Natural killer cell treated with Interleukin-12 subunit alpha and Interleukin-12 subunit beta and Interleukin-15 and Interleukin-18, amount 100 ng/mL, for 72 hours (primary cell): ENCODE results near the gene RASA3. TPM values are rescaled to one million over a fixed set of nuclear protein-coding genes. Genes with fewer than 3 reads are reported as not detected.
A peak's percentile ranks its signal among the peaks of the same experiment; 100 is the strongest.
"Not testable (repeated sequence)": the region's sequence is repeated elsewhere in the genome, so short reads cannot be mapped to it uniquely, and the experiment has no call there.

ENCODE experiments used
- ATAC-seq, 2 donors: fragments of 150-1000 bp; cut with Tn5 transposase in 1 of 2; sonication (Bioruptor Pico), chemical (Tn5 transposase) in 1 of 2; 2 replicates each; pipeline ENCODE4 v1.10.0; 2021
- DNase-seq: peaks from one replicate; pipeline ENCODE4 v3.0.0; 2022; ENCODE audit warnings: low spot score
- H3K27ac Mint-ChIP-seq, 2 donors: 1 replicate in 1 of 2; 2 replicates in 1 of 2; pipeline ENCODE4 v1.8.0; 2022; ENCODE audit warnings: mixed read lengths in 2 of 2, mild to moderate bottlenecking in 1 of 2, moderate library complexity in 1 of 2
- H3K27me3 Mint-ChIP-seq, 2 donors: 1 replicate in 1 of 2; 2 replicates in 1 of 2; pipeline ENCODE4 v1.8.0; 2022; ENCODE audit warnings: mixed read lengths in 2 of 2
- H3K36me3 Mint-ChIP-seq: one replicate; pipeline ENCODE4 v1.8.0; 2022; ENCODE audit warnings: mixed read lengths
- H3K4me1 Mint-ChIP-seq, 2 donors: 1 replicate in 1 of 2; 2 replicates in 1 of 2; pipeline ENCODE4 v1.8.0; 2022; ENCODE audit warnings: low read depth in 2 of 2, mixed read lengths in 2 of 2, mild to moderate bottlenecking in 1 of 2
- H3K4me3 Mint-ChIP-seq: one replicate; pipeline ENCODE4 v1.8.0; 2022; ENCODE audit warnings: mixed read lengths
- H3K9me3 Mint-ChIP-seq: 2 replicates; pipeline ENCODE4 v1.8.0; 2022; ENCODE audit warnings: mixed read lengths
- total RNA-seq, 2 donors: library from RNA; stranded (reverse); gene quantifications; one replicate each; pipeline ENCODE4 v1.2.3, GENCODE V29; 2022

The RASA3 gene
- total RNA-seq, 2 donors from 2014 or later: 6.9 to 11.7 TPM

DNA sequence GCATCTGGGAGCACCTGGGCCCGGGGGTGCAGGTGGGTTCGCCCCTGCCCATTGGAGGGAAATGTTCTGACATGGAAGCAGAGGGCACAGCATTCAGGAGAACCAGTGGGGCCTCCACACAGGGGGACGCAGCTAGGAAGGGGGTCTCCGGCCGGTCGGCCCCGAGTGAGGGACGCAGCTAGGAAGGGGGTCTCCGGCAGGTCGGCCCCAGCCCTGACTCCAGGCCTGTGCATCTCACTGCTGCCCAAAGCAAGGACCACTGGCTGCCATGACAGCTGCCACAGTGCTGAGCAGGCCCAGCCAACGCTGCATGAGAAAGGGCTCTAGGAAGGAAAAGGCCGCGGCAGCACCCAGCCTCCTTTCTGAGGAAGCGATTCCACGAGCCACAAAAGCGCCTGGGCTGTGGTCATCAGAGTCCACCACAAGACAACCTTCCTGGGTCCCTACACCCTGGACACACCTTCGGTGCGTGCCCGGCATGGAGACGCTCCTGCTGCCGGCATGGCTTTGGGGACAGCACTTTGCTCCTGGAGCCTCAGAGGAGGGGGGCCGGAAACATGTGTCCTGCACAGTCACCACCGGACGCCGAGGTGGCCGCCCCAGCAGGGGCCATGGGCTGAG lies 9.7 kb downstream of the RASA3 start:
- H3K4me3 Mint-ChIP-seq: peak overlapping the region; percentile 58
- ATAC-seq (no peak), DNase-seq (no peak)
- H3K36me3 Mint-ChIP-seq: peaks cover 6% of the 10 kb centered on the region
- H3K9me3 Mint-ChIP-seq: no peaks in the 10 kb centered on the region
- peak overlapping the region; percentile 65 to 75 for H3K27ac Mint-ChIP-seq
- no peaks in the 10 kb centered on the region for H3K27me3 Mint-ChIP-seq
- peaks cover 55 to 57% of the 10 kb centered on the region in 2 donors for H3K4me1 Mint-ChIP-seq

DNA sequence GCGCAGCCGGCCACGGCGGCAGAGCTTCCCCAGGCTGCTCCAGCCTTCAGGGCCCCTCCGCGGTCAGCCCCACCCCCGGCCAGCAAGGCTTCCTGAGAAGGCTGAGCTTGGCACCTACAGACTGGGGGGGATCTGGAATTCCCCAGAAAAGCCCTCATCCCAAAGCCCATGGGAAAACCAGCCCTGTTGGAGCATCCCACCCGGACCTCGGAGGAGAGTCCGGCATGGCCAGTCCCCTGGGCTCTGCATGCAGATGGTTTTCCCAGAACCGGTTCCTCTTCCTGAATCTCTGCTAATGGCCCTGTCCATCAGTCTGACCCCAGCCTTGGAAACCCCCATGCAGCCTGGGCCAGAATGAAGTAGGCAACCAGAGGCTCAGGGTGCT lies 10.3 kb downstream of the RASA3 start:
- Mint-ChIP-seq H3K27me3 (no peaks in the 10 kb centered on the region), H3K4me3 (no peak overlapping the region)

DNA sequence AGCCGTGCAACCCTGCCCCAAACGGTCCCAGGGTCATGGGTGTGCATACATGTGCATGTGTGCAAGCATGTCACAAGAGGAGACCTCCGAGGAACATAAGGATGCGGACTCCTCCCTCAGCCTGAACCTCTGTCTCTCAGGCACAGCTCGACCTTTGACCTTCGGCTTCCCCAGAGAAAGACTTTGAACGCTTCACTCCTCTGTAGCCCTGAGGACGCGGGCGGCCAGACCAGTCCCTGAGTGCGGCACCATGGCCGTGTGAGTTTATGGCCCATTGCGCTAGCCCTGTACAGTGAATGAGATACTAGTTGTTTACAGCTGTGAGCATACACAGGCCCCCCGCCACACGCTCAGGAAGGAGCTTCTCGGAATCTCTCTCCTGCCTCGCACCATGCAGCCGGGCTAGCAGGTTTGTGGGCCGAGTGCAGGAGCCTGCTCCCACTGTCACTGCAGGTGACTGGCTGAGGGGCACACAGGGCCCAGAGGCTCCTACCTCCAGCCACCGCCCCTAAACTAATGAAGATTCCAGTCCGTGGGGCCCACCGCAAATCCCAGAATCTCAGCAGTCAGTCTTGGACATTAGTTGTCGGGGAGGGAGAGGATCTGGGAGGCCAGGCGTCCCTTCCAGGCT lies 10.8 kb downstream of the RASA3 start:
- Mint-ChIP-seq H3K27ac (peak overlapping the region; percentile 95 to 97), H3K27me3 (no peaks in the 10 kb centered on the region), H3K4me1 (peaks cover 44 to 46% of the 10 kb centered on the region in 2 donors), H3K36me3 (peaks cover 6% of the 10 kb centered on the region), H3K9me3 (no peaks in the 10 kb centered on the region), H3K4me3 (no peak overlapping the region)
- DNase-seq (no peak), ATAC-seq (no peak)

More for the DNA sequence above, 10.3 kb downstream of the RASA3 start:
- Mint-ChIP-seq H3K27ac (no peak overlapping the region), H3K4me1 (peaks cover 49 to 51% of the 10 kb centered on the region in 2 donors), H3K36me3 (peaks cover 6% of the 10 kb centered on the region), H3K9me3 (no peaks in the 10 kb centered on the region)
- no peak for DNase-seq
- no peak for ATAC-seq

DNA sequence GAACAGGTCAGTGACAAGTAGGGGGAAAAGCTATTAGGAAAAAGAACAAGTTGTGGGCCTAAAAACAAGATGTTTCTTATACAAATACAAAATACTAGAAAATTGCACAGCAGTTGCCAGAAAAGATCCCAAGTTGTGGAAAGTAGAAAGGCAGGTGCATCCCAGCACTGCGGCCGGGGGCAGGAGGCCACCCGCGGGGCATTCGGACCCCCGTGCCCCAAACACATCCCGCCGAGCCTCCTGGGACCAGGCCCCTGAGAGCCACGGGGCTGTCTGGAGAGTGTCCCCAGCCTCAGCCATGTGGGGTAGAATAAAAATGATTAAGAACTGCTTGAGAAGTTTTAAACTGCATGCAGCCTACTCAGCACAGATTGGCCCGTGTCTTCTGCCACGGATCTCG lies 11.4 kb downstream of the RASA3 start:
- Mint-ChIP-seq H3K36me3 (peaks cover 6% of the 10 kb centered on the region), H3K4me1 (peaks cover 38 to 41% of the 10 kb centered on the region in 2 donors)

DNA sequence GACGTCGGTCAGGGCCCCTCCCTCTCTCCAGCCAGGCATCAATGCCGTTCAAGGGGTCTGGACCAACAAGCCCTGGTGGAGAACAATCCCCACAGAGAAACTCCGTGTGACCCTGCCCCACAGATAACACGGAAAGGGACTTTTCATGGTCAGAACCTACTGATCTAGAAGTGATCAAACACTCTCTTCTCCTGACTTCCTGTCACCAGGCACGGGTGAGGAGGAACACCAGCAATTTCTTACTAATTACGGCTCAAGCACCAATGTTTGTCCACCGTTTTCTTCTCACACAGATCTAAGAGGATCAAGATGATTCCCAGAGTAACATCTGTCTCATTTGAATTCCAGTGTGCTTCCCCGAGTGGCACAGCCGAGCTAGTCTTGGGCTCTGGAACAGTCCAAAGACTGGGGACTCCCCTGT lies 11.8 kb downstream of the RASA3 start:
- DNase-seq (no peak), ATAC-seq (no peak)
- H3K27me3 Mint-ChIP-seq: no peaks in the 10 kb centered on the region
- peak overlapping the region; percentile 95 to 97 for H3K27ac Mint-ChIP-seq
- H3K4me1 Mint-ChIP-seq: peaks cover 41 to 43% of the 10 kb centered on the region in 2 donors
- H3K36me3 Mint-ChIP-seq: peaks cover 6% of the 10 kb centered on the region
- H3K9me3 Mint-ChIP-seq: no peaks in the 10 kb centered on the region
- peak overlapping the region; percentile 83 for H3K4me3 Mint-ChIP-seq

More for the DNA sequence above, 11.4 kb downstream of the RASA3 start:
- Mint-ChIP-seq H3K27ac (peak overlapping the region; percentile 95 to 97), H3K27me3 (no peaks in the 10 kb centered on the region), H3K4me3 (peak overlapping the region; percentile 83), H3K9me3 (no peaks in the 10 kb centered on the region)
- ATAC-seq: no peak
- no peak for DNase-seq

DNA sequence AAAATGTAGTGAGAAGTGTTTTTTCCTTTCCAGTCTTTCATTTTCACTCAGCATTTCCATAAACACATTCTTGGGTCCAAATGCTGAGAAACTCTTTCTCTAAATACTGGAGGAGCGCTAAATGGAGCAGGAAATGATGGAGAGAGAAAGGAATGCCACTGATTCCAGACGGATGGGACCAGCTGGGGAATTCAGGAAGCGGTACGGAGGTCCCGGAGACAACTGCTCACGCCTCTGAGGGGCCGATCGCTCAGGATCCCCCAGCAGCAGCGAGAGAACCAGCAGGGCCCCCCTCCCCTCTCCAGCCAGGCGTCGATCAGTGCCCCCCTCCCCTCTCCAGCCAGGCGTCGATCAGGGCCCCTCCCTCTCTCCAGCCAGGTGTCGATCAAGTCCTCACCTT lies 13.2 kb downstream of the RASA3 start:
- H3K4me1 Mint-ChIP-seq: peaks cover 40 to 44% of the 10 kb centered on the region in 2 donors
- ATAC-seq (no peak), DNase-seq (no peak)
- peak overlapping the region; percentile 72 for H3K4me3 Mint-ChIP-seq
- no peaks in the 10 kb centered on the region for H3K36me3 Mint-ChIP-seq
- H3K9me3 Mint-ChIP-seq: no peaks in the 10 kb centered on the region
- H3K27ac Mint-ChIP-seq: peak overlapping the region; percentile 43 to 88
- H3K27me3 Mint-ChIP-seq: no peaks in the 10 kb centered on the region

DNA sequence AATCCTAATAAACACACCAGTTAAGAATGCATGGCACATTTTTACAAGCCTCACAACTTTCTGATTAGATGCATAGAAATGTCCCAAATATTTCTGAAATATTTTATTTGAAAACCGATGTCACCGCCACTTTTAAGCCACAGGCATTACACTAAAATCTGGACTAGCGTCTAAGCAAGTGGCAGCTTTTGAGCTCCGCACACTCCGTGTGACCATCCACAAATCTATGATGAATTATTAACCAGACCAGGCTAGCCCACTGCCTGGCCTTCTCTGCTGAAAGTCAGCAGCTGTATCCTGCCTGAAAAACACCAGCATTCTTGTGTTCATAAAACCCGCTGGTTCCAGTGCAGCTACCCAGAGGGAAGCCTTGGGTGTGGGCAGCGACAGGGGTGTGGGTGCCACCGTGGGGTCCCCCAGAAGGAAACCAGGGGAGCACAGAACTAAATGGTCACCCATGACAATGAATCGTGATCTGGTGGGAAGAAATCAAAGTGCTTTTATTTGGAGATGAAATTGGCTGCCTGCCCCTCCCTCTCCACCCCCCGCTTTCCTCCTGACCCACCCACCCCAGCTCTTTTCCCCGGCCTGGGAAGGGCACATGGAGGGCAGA lies 13.8 kb downstream of the RASA3 start:
- Mint-ChIP-seq H3K9me3 (no peaks in the 10 kb centered on the region), H3K4me3 (peak overlapping the region; percentile 72), H3K27me3 (no peaks in the 10 kb centered on the region), H3K27ac (peak overlapping the region; percentile 43 to 88), H3K4me1 (peaks cover 44 to 47% of the 10 kb centered on the region in 2 donors), H3K36me3 (no peaks in the 10 kb centered on the region)
- no peak for DNase-seq
- ATAC-seq: no peak

DNA sequence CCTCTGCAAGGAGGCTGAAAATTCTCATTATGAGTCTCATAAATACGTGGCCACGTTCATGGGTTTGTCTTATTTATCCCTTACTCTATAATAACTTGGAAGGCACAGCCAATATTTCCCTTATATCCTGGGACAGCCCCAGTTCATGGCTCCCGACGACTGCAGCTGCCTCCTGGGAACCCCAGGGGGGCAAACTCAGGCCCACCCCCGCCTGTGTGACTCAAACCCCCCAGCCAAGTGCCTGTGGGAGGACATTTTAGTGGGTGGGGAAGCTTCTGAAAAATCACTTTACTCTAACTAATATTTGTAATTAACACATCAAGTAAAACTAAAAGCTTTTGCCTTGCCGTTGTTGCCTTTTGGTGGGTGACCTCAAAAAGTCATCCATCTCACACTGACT lies 14.3 kb downstream of the RASA3 start:
- ATAC-seq (no peak), DNase-seq (peak; percentile 58)
- Mint-ChIP-seq H3K4me1 (peaks cover 44 to 46% of the 10 kb centered on the region in 2 donors), H3K9me3 (no peaks in the 10 kb centered on the region), H3K27me3 (no peaks in the 10 kb centered on the region), H3K27ac (peak overlapping the region; percentile 43 to 88), H3K36me3 (no peaks in the 10 kb centered on the region), H3K4me3 (peak overlapping the region; percentile 72)

DNA sequence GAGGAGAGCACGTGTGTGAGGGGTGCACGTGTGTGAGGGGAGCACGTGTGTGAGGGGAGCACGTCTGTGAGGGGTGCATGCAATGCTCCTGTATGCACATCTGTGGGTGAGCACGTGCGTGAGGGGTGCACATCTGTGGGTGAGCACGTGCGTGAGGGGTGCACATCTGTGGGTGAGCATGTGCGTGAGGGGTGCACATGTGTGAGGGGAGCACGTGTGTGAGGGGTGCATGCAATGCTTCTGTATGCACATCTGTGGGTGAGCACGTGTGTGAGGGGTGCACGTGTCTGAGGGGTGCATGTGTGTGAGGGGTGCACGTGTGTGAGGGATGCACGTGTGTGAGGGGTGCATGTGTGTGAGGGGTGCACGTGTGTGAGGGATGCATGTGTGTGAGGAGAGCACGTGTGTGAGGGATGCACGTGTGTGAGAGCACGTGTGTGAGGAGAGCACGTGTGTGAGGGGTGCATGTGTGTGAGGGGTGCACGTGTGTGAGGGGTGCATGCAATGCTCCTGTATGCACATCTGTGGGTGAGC lies 15.0 kb downstream of the RASA3 start:
- not testable (repeated sequence) for H3K36me3 Mint-ChIP-seq, ATAC-seq, H3K27me3 Mint-ChIP-seq, H3K27ac Mint-ChIP-seq, DNase-seq, H3K9me3 Mint-ChIP-seq, H3K4me3 Mint-ChIP-seq
- H3K4me1 Mint-ChIP-seq: peaks cover 42 to 45% of the 10 kb centered on the region in 2 donors

DNA sequence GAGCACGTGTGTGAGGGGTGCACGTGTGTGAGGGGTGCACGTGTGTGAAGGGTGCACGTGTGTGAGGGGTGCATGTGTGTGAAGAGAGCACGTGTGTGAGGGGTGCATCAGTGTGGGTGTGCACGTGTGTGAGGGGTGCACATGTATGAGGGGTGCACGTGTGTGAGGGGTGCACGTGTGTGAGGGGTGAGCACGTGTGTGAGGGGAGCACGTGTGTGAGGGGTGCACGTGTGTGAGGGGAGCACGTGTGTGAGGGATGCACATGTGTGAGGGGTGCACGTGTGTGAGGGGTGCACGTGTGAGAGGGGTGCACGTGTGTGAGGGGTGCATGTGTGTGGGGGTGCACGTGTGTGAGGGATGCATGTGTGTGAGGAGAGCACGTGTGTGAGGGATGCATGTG lies 15.7 kb downstream of the RASA3 start:
- Mint-ChIP-seq H3K4me3 (no peak overlapping the region), H3K27ac (no peak overlapping the region), H3K4me1 (peaks cover 45% of the 10 kb centered on the region in 2 donors), H3K9me3 (no peaks in the 10 kb centered on the region), H3K36me3 (no peaks in the 10 kb centered on the region), H3K27me3 (no peaks in the 10 kb centered on the region)
- ATAC-seq: no peak
- no peak for DNase-seq

DNA sequence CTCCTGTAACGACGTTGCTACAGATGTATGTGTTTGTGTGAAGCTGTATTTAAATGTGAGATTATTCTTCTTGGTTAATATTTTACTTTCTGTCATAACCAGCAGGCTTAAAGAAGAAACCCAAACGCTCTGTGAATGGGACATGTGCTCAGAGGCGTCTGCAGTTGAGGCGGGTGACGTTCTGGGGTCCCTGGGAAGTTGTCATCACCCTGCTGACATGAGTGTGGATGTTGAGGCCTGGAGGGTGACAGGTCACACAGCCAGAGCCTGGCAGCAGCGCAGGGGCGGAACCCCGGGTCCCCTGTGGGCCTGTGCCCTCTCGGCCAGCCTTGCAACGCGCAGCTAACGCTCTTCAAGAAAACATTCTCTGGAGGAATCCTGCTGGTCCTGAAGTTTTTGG lies 16.6 kb downstream of the RASA3 start:
- DNase-seq (no peak), ATAC-seq (no peak)
- H3K36me3 Mint-ChIP-seq: no peaks in the 10 kb centered on the region
- H3K4me3 Mint-ChIP-seq: peak overlapping the region; percentile 45
- no peaks in the 10 kb centered on the region for H3K27me3 Mint-ChIP-seq
- H3K27ac Mint-ChIP-seq: peak overlapping the region; percentile 76
- peaks cover 41 to 42% of the 10 kb centered on the region in 2 donors for H3K4me1 Mint-ChIP-seq
- H3K9me3 Mint-ChIP-seq: no peaks in the 10 kb centered on the region

DNA sequence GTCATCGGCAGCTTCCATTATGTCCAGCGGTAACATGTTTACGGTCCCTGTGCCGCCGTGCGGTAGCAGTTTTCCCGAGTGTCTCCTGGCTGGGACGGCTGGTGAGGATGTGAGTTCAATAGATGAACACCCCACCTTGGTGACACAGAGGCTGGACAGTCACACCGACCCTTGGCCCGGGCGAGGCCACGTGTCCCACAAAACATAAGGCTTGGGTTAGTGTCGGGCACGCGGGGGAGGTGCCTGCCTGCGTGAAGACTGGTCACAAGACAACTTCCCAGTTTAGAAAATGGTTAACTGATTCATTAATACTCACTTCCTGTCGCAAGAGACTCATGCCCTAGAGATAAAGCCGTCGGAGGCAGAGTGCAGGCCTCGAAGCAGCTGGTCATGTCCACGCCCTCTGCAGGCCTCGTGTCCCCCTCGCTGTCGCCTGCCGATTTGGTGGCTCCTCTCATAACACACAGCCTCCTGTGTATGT lies 17.2 kb downstream of the RASA3 start:
- DNase-seq (peak; percentile 73), ATAC-seq (peak; percentile 73 to 75)
- Mint-ChIP-seq H3K4me1 (peaks cover 42 to 43% of the 10 kb centered on the region in 2 donors), H3K36me3 (no peaks in the 10 kb centered on the region), H3K27ac (peak overlapping the region; percentile 76), H3K27me3 (no peaks in the 10 kb centered on the region), H3K9me3 (no peaks in the 10 kb centered on the region), H3K4me3 (peak overlapping the region; percentile 45)

DNA sequence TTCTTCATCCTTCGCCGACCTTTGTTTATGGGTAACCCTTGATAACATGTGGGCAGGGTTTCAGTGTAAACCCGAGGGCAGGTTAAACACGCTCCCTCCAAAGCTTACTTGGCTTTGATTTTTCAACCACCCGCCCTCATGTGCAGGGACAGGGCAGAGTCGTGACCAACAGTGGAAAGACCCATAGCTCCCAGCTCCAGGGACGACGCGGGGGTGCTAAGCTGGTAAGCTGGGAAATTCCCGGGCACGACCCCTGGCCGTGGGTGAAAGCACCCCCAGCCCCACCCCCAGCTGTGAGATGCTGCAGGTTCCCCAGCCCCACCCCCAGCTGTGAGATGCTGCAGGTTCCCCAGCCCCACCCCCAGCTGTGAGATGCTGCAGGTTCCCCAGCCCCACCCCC lies 17.8 kb downstream of the RASA3 start:
- Mint-ChIP-seq H3K27ac (peak overlapping the region; percentile 76 to 77), H3K4me1 (peaks cover 43% of the 10 kb centered on the region in 2 donors), H3K4me3 (peak overlapping the region; percentile 51)
- not testable (repeated sequence) for H3K9me3 Mint-ChIP-seq, ATAC-seq, H3K27me3 Mint-ChIP-seq, H3K36me3 Mint-ChIP-seq
- peak; percentile 62 for DNase-seq
